ENCODE measurements around the gene BCL2L2.

Gene BCL2L2

GRCh38 chr14:23327947-23328744, 21.5 kb downstream of the BCL2L2 start:
- H3K36me3 ChIP-seq (ENCODE audit: control insufficient read depth in 2 of 2, insufficient read depth in 1 of 2, low read length in 2 of 2), result peaks cover 21 to 25% of the 10 kb centered on the region in 2 experiments
- H3K4me3 ChIP-seq (ENCODE audit: low read depth, low read length), result no peak overlapping the region
- H3K9me3 ChIP-seq (ENCODE audit: control insufficient read depth, insufficient read depth, low read depth, low read length), result no peaks in the 10 kb centered on the region
- POLR2A ChIA-PET, result interaction anchor here (0.6 to 2.7 kb wide), 2 partner anchors 21 to 27 kb away, joined by 3 to 12 read pairs; partner anchors contain the start of gene PPP1R3E
- TF ChIP-seq SCRT2 (tag by site-specific recombination; IDR thresholded peaks at IDR 0.05), result peak; percentile 98
- no peak for TF ChIP-seq SALL2 (tag by site-specific recombination; IDR thresholded peaks at IDR 0.05; ENCODE audit: borderline replicate concordance)
- peak; percentile 83 for TF ChIP-seq SCRT1 (tag by site-specific recombination; IDR thresholded peaks at IDR 0.05; ENCODE audit: borderline replicate concordance)
- peak; percentile 49 for TF ChIP-seq CTCF (tag by site-specific recombination; IDR thresholded peaks at IDR 0.05)
- peak; percentile 64 for TF ChIP-seq ZNF654 (tag by site-specific recombination; IDR thresholded peaks at IDR 0.05; ENCODE audit: low read depth)
- no peak for TF ChIP-seq ZNF292 (tag by site-specific recombination; IDR thresholded peaks at IDR 0.05; ENCODE audit: borderline replicate concordance, low read depth)
- no peak for TF ChIP-seq ZSCAN4 (tag by site-specific recombination; IDR thresholded peaks at IDR 0.05)
- no peak for TF ChIP-seq ZNF398 (tag by site-specific recombination; IDR thresholded peaks at IDR 0.05)
- peaks cover 4% of the 10 kb centered on the region; the same call in 1 of the 2 replicates for H3K4me1 ChIP-seq (ENCODE audit: control insufficient read depth, insufficient read depth, low read length)
- H3K27ac ChIP-seq (ENCODE audit: extremely low read depth, low read depth, low read length), result no peak overlapping the region
- CTCF ChIA-PET, result interaction anchor here (0.7 to 5.1 kb wide), 12 partner anchors 13 to 230 kb away, joined by 3 to 61 read pairs (median 4); partner anchors contain the start of gene CMTM5

- Histone ChIP-seq H3K27ac (ENCODE audit: extremely low read depth, low read depth, low read length) (no peak overlapping the region), H3K4me1 (ENCODE audit: control insufficient read depth, insufficient read depth, low read length) (no peaks in the 10 kb centered on the region), H3K36me3 (ENCODE audit: control insufficient read depth in 2 of 2, insufficient read depth in 1 of 2, low read length in 2 of 2) (no peaks in the 10 kb centered on the region), H3K9me3 (ENCODE audit: control insufficient read depth, insufficient read depth, low read depth, low read length) (no peaks in the 10 kb centered on the region), H3K4me3 (ENCODE audit: low read depth, low read length) (no peak overlapping the region)
- CTCF ChIA-PET, result interaction anchor here (0.6 to 1.2 kb wide), 2 partner anchors 12 to 45 kb away, joined by 3 read pairs; no protein-coding TSS in a partner anchor
- POLR2A ChIA-PET, result no interaction called here
- no peak for TF ChIP-seq ZNF548 (tag by site-specific recombination; IDR thresholded peaks at IDR 0.05)
- TF ChIP-seq ZFP37 (tag by site-specific recombination; IDR thresholded peaks at IDR 0.05), result no peak
- no peak for TF ChIP-seq REST (tag by site-specific recombination; IDR thresholded peaks at IDR 0.05)
- TF ChIP-seq ZNF639 (tag by site-specific recombination; IDR thresholded peaks at IDR 0.05), result no peak
- TF ChIP-seq ZNF138 (tag by site-specific recombination; IDR thresholded peaks at IDR 0.05; ENCODE audit: borderline replicate concordance), result no peak
- TF ChIP-seq PBX3 (CRISPR knock-in tag; IDR thresholded peaks at IDR 0.05), result no peak
- TF ChIP-seq BCL6B (tag by site-specific recombination; IDR thresholded peaks at IDR 0.05), result no peak
- TF ChIP-seq ZNF76 (tag by site-specific recombination; IDR thresholded peaks at IDR 0.05; ENCODE audit: borderline replicate concordance, low read depth), result no peak
- no peak for TF ChIP-seq SCRT2 (tag by site-specific recombination; IDR thresholded peaks at IDR 0.05)
- no peak for TF ChIP-seq ZNF692 (tag by site-specific recombination; IDR thresholded peaks at IDR 0.05)
Observed at GRCh38 chr14:23335623-23336022, 29.0 kb downstream of the BCL2L2 start.

Measured in HEK293 (cell line).